Progenitor cell of endocrine pancreas (in vitro differentiated cells): Measurements from ENCODE around the gene ENTR1. TPM values are rescaled to one million over a fixed set of nuclear protein-coding genes. Genes with fewer than 3 reads are reported as not detected.

Experiments used
- DNase-seq: peaks from one replicate; pipeline ENCODE4 v3.0.0; 2021; ENCODE audit warnings: low spot score; ENCODE audit not compliant: unreplicated experiment
- H3K27ac Mint-ChIP-seq: 2 replicates; pipeline ENCODE4 v1.8.0; 2021; ENCODE audit warnings: mild to moderate bottlenecking, moderate library complexity, mixed read lengths
- H3K27me3 Mint-ChIP-seq: 2 replicates; pipeline ENCODE4 v1.8.0; 2021; ENCODE audit warnings: mixed read lengths
- H3K36me3 Mint-ChIP-seq: 2 replicates; pipeline ENCODE4 v1.8.0; 2022; ENCODE audit warnings: mixed read lengths; ENCODE audit not compliant: insufficient read depth
- H3K4me1 Mint-ChIP-seq: 2 replicates; pipeline ENCODE4 v1.8.0; 2021; ENCODE audit warnings: low read depth, mixed read lengths
- H3K4me3 Mint-ChIP-seq: 2 replicates; pipeline ENCODE4 v1.8.0; 2021; ENCODE audit warnings: low read depth, mild to moderate bottlenecking, moderate library complexity, mixed read lengths
- H3K9me3 Mint-ChIP-seq: 2 replicates; pipeline ENCODE4 v1.8.0; 2021; ENCODE audit warnings: low read depth, mixed read lengths
- total RNA-seq: library from RNA; stranded (reverse); gene quantifications from 2 replicates; pipeline ENCODE4 v1.2.1, GENCODE V29; 2021
- TF ChIP-seq, protein P1 (sequence below): fragments of 200-600 bp; sonication (generic); IDR thresholded peaks from one replicate; pipeline ENCODE4 v1.5.0; 2021; ENCODE audit warnings: antibody characterized with exemption, mild to moderate bottlenecking; ENCODE audit not compliant: unreplicated experiment

The ENTR1 gene
- total RNA-seq, 1 donor from 2014 or later: 70.9 TPM

- Mint-ChIP-seq H3K36me3 (no peaks in the 10 kb centered on the region), H3K27ac (no peak overlapping the region), H3K27me3 (no peaks in the 10 kb centered on the region), H3K4me3 (no peak overlapping the region), H3K4me1 (peaks cover 2% of the 10 kb centered on the region), H3K9me3 (no peaks in the 10 kb centered on the region)
- DNase-seq: no peak
- TF ChIP-seq, protein P1, sequence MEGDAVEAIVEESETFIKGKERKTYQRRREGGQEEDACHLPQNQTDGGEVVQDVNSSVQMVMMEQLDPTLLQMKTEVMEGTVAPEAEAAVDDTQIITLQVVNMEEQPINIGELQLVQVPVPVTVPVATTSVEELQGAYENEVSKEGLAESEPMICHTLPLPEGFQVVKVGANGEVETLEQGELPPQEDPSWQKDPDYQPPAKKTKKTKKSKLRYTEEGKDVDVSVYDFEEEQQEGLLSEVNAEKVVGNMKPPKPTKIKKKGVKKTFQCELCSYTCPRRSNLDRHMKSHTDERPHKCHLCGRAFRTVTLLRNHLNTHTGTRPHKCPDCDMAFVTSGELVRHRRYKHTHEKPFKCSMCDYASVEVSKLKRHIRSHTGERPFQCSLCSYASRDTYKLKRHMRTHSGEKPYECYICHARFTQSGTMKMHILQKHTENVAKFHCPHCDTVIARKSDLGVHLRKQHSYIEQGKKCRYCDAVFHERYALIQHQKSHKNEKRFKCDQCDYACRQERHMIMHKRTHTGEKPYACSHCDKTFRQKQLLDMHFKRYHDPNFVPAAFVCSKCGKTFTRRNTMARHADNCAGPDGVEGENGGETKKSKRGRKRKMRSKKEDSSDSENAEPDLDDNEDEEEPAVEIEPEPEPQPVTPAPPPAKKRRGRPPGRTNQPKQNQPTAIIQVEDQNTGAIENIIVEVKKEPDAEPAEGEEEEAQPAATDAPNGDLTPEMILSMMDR: no peak
These were observed 40.4 kb downstream of the ENTR1 start for GRCh38 chr9:136370037-136370436.

GRCh38 chr9:136368190-136368589 lies 42.2 kb downstream of the ENTR1 start:
- H3K27me3 Mint-ChIP-seq: no peaks in the 10 kb centered on the region
- H3K9me3 Mint-ChIP-seq: no peaks in the 10 kb centered on the region
- H3K27ac Mint-ChIP-seq: no peak overlapping the region
- no peak overlapping the region for H3K4me3 Mint-ChIP-seq
- TF ChIP-seq, protein P1: no peak
- peaks cover 2% of the 10 kb centered on the region for H3K4me1 Mint-ChIP-seq
- no peak for DNase-seq
- no peaks in the 10 kb centered on the region for H3K36me3 Mint-ChIP-seq

- TF ChIP-seq, protein P1: no peak
- no peak overlapping the region for H3K4me3 Mint-ChIP-seq
- H3K27ac Mint-ChIP-seq: no peak overlapping the region
- H3K4me1 Mint-ChIP-seq: no peaks in the 10 kb centered on the region
- H3K27me3 Mint-ChIP-seq: no peaks in the 10 kb centered on the region
- no peak for DNase-seq
- H3K36me3 Mint-ChIP-seq: no peaks in the 10 kb centered on the region
- no peaks in the 10 kb centered on the region for H3K9me3 Mint-ChIP-seq
These were observed 42.9 kb downstream of the ENTR1 start for GRCh38 chr9:136367296-136368145.

DNA sequence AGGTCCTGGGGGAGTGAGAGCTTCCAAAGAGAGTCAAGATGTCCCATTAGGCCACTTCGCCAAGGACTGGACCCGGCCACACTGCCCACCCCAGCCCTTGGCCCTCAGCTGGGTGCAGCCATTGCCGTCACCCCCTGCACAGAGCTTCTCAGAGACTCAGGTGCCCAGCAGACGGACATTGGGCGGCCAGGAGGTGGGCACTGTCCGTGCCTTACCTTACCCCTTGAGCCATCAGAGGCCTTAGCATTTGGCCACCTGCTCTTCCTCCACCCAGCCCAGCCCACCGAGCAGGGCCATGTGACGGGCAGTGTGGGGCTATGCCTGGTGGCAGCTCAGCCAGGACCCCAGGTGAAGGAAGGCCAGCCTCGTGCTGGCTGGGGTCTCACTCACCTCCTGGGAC lies 43.6 kb downstream of the ENTR1 start:
- Mint-ChIP-seq H3K4me1 (no peaks in the 10 kb centered on the region), H3K27ac (no peak overlapping the region), H3K9me3 (no peaks in the 10 kb centered on the region), H3K27me3 (no peaks in the 10 kb centered on the region), H3K4me3 (no peak overlapping the region), H3K36me3 (no peaks in the 10 kb centered on the region)
- TF ChIP-seq, protein P1: no peak
- no peak for DNase-seq

DNA sequence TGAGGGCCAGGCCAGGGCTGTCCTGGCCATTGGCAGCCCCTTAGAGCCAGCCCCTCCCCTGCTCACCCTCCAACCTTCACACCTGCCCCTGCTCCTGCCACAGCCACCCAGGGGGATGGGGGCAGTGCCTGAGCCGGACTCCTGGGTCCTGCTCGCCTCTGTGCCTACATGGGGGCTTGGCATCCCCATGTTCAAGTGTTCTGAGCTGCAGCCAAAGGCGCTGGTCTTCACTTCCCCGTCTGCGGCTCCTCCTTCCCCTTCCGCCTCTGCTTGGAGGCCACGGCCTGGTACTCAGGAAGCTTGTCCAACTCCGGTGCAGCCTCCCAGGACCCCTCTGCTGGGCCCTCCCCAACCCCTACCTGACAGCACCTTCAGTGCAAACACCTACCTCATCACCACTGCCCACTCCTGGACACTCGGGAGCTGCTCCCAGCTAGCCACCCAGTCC lies 44.6 kb downstream of the ENTR1 start:
- Mint-ChIP-seq H3K4me3 (no peak overlapping the region), H3K9me3 (no peaks in the 10 kb centered on the region), H3K36me3 (no peaks in the 10 kb centered on the region), H3K27me3 (no peaks in the 10 kb centered on the region), H3K4me1 (no peaks in the 10 kb centered on the region), H3K27ac (no peak overlapping the region)
- DNase-seq: no peak
- TF ChIP-seq, protein P1: no peak
